GM21423 (cell line): ENCODE results near the gene TSHZ1.

Experiments used
- ATAC-seq: cut with Tn5 transposase; IDR thresholded peaks from one replicate; pipeline ENCODE4 v1.9.1; 2021; ENCODE audit warnings: mild to moderate bottlenecking, moderate library complexity; ENCODE audit not compliant: unreplicated experiment

Gene TSHZ1

DNA sequence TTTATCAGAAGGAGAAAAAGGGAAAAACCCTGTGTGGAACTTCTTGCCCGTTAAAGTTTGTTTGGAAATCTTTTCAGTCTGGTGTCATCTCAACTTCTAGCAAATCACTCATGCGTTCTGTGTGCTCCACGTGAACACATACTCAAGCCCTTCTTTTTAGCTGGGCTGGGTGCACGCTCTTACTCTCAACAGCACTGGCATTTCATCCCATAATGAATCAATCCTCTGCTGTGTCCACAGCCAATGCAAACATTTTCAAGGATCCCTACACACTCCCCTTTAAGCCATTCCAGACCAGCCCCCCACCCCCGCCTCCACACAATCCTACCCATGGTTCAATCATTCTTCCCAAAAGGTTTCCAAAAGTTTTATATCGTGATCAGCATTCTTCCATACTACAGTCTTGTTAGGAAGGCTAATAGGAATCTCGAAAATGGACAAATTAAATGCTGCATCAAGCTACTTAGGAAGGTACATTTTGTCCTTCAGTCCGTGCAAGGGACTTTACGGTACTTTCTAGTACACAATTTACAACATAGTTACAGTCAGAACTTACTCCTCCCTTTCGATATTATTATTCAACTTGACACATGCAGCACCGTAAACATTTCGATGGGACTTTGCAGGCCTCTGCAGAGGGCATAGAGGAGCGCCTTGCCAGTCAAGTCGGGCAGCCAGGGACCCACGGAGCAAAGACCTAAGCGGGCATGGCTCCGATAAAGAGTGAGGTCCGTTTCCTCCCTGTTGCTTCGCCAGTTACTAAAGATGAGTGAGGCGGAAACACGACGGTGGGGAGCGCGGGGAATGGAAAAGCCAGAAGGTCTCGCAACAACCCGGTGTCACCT is 3.1 kb upstream of the TSHZ1 start:
- no peak for ATAC-seq

DNA sequence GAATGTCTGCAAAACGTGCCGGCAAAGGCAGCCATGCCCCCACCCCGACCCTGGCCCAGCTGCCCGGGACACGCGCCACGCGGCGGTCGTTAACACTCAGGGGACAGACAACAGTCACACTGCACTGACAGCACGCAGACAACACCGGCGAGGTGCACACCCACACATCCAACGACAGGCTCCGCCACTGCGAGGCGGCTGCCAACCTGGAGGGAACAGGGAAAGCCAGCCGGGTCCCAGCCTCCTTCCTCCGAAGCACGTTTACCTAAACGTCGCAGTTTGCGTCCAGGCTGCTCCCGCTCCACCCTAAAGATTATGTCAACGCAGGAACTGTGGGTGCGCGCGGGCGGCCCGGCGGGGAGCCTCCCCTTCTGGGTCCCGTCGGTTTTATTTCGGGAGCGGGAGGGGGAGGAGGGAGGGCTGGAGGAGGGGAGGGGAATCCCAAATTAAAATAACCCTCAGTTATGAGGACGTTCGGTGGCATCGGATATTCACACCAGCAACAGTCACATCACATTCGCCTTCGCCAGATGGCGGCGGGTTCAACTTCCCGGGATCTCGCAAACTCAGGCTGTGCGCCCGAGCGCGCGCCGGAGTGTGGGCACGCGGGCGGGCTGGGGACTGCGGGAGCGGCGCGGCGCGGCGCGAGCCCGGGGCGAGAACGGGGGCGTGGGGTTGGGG is 2.3 kb upstream of the TSHZ1 start:
- ATAC-seq: peak; percentile 5

DNA sequence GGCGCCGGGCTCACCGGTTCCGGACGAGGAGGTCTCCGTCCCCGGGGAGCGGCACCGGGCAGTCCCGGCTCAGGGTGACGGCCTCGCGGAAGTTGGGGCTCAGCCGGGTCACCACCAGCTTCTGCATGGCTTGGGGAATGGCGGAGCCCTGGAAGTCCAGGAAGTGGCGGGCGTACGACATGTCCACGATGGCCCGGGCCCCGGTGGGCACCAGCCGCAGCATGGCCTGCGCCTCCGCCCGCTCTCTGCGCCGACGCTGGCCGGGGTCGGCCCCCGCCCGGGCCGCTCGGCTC is 1.8 kb upstream of the TSHZ1 start:
- ATAC-seq: no peak

DNA sequence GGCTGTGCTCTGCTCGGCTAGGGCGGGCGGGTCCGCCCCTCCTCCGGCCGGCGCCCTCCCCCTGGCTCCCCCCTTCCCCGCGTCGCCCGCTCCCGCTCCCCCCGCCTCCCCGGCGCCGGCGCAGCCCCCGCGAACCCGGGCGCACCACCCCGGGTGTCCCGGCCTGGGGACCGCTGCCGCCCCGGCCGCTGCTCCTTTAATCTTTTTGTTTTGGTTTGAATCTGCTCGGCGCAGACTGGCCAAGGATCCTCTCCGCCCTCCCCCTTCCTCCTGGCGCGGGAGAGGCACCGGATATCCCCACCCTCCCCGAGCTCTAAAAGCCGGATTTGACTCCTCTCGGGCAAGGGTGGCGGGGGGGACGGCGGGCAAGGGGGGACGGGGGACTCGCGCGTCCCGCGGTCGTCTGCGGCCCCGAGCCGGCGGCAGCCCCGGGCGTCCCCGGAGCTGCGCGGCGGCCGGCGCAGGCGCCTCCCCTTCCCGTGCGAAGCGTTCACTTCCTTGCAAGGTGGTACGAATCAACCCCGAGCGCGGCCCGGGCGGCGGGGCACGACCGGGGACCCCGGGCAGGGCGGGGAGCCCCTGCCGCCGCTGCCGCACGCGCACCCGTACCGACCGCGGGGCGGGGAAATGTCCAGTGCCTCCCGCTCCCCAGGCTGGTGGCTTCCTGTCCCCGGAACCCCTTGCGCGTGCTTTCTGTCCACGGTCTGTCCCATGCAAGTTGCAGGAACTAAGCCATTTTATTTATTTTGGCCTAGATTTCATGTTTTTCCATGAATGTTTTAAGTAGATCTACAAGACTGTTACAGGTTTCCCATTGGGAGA is 1.3 kb upstream of the TSHZ1 start, which contains the start of gene PTGR3:
PTGR3 (minus strand) TSS at position 11 of the 822 bp plus-strand sequence. CDS start 81 bp downstream, outside the sequence.
- peak; percentile 42 for ATAC-seq

DNA sequence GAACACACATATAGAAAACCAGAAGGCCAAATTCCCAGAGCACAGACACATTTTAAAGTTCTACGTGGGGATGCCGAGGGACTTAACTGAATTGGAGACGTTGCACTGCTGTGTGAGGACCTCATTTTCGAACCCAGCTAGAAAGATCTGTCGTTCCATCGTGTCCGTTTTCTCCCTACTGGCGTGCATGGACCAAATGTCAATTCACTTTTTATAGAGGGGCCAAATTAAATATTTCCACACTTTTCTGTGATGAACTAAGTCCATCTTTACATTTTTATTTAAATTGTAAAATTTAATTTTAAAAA is 692 bp upstream of the TSHZ1 start:
- ATAC-seq: no peak

DNA sequence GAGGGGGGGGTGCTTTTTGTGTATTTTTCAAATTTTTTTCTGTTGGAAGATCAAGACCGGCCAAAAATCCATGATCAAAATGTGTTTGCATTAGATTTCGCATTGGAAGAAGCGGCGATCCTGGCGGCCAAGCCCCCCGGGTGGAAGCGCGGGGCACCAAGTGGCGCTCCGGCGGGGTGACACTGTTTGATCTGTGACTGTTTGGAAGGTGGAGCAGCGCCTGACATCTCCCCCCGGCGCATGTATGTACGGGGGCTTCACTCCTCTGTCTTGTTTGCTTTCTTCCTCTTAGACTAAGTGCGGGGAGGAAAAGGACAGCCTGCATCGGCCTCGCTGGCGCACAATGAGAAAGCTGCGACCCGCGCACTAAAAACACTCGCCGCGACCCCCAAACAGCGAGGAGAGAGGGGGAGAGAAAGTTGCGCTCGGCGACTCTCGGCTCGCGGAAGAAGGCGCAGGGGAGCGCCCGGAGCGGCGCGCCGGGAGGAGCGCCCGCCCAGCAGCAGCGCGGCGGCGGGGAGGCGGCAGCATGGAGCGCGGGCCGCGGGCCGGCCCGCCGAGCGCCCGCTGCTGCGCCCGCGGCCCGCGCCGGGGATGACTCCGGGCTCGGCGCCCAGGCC is 515 bp downstream of the TSHZ1 start:
- ATAC-seq: no peak

DNA sequence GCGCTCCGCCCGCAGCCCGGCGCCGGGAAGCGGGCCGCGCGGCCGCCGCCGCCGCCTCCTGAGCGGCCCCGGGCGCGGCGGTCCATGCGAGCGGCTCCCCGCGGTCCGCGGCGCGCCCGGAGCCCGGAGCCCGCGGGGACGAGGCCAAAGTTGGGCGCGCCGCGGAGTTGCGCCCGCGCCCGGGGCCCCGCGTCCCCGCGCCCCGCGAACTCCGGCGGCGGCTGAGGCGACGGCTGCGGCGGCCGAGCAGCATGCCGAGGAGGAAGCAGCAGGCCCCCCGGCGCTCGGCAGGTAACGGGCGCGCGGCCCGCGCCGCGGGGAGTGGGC is 992 bp downstream of the TSHZ1 start:
- no peak for ATAC-seq

DNA sequence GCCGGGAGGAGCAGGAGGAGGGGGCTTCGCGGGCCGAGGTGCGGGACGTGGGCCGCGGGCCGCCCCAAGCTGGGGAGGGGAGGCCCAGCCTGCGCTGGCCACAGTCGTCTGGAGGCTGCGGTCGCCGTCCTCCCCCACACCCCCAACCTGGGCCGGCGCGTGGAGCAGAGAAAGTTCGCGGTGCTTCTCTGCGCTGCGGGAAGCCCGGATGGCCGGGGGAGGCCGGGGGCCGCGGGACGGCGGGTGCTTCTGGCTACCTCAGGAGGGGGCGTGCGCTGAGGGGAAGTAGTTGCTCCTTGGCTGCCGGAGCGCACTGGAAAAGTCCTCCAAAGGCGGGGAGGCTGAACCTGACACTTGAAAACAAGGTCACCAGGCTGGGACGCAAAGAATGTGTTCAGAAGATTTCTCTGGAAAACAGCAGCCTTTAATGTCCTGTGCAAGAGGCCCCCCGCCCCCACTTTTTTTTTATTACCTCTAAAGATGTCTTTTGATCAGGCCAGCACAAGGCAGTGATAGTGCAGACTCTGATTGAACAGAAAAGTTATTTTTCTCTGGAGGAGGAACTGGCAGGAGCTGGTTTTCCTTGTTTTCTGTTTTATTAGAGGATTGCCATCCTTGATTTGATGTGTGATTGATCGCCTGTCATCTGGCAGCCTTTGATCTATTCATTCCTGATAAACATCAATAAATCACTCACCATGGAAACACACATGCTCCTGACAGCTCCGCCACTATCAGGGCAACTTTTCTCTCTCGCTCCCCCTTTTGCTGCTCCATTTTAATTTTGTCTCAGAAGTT is 1.6 kb downstream of the TSHZ1 start:
- no peak for ATAC-seq

DNA sequence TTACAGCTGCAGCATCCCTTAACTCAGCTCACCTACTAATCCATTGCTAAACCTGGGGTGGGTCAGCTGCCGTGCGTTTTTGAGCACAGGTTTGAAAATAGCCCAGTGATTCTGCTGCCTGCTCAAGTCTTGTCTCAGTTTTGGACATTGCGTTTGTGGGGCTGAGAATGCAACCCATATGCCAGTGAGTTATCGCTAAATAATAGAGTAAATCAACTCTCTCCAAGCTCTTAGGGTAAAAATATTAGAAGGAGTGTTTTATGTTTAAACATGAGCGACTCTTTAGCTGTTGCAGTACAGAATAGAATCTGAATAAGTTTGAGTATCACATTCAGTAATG is 2.1 kb downstream of the TSHZ1 start:
- ATAC-seq: no peak

DNA sequence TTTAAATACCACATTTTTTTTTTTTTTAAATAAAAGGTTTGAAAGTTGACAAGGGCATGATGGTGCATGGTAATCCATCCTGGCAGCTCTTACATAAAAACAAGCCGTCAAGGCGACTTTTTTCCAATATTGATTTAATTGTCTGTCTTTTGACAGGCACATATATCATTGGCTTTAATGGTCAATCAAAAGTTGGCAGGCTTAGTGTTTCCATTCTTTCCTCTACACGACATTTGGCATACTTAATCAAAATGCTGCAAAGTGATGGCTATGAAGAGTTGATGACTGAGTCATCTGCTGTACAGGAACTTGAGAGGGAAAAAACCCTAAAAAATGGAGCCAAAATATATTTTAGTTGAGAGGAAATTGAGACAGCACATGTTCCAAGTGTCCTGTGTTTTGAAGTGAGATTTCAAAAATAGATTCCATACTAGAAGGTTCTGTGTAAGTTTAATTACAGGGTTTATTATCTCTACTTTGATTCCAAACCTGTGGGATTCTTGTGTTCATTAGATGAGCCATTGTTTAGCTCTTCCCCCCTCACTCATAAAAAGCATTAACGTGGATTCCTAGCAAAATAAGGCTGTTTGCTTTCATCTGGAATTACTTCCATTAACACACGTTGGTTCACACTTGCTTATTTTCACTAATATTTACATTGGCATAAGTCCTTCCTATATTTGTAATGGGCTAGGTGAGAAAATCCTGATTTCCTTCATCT is 3.2 kb downstream of the TSHZ1 start:
- no peak for ATAC-seq

DNA sequence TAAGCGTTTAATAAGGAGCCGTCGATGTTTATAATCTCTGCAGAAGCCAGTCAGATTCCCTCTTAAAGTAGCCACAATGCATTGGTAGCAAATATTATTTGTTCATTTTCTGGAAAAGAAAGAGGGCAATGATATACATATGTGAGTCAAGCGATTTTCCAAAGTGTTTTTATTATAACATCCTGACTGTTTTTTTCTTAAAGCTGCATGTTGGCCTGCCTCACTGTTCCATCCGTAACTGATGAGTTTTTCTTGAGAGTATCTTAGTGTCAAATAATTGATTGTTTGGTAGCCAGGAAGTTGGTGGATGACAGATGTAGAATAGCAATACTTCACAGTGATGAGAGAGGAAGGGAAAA is 3.7 kb downstream of the TSHZ1 start:
- ATAC-seq: no peak

DNA sequence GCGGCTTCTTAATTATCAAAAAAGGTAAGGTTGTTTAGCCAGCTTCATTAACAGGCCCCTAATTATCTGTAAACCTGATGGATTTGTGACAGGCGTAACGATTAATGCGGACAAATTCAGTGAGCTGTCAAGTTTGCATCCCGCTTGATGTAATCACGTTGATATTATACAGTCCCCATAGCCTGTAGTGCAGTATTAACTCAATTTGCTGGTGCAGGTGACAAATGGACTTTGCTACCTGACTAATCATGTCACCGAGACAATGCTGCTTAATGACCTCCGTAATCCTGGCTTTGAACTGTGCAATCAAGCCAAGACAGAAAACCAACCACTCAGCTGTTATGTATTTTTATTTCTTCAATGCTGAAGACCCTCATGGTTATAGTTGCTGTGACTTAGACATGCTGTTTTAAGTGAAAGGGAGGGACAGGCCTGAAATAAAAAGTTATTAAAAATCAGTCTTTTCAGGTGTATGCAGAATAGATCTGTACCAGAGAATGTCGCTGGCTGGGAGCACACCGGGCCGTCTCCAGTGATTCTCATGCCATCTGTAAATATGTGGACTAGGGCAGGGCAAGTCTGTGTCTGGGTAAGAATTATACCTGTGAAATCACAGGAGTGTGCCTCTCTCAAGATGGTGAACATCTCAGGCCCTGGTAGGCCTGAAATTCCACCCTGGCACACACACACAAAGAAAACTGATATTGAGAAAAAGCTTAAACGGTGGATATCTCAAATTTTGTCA is 4.3 kb downstream of the TSHZ1 start:
- ATAC-seq: no peak

DNA sequence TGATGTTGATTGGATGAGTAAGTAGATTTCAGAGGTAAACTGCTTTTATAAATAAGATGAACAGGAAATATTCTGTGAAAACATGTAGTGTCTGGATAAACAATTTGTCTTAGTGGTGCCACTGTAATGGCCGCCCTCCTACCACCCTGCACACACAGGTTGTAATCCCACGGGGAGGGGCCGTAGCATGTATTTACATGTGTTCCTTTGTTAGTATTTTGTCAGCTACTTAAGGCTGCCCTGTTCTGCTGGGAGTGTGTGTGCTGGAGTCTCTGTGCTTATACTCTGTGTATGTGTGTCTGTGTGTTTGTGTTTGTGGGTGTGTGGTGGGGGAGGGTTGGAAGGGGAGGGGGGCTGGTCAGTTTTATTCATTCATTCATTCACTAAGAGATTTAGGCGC is 5.1 kb downstream of the TSHZ1 start:
- no peak for ATAC-seq

DNA sequence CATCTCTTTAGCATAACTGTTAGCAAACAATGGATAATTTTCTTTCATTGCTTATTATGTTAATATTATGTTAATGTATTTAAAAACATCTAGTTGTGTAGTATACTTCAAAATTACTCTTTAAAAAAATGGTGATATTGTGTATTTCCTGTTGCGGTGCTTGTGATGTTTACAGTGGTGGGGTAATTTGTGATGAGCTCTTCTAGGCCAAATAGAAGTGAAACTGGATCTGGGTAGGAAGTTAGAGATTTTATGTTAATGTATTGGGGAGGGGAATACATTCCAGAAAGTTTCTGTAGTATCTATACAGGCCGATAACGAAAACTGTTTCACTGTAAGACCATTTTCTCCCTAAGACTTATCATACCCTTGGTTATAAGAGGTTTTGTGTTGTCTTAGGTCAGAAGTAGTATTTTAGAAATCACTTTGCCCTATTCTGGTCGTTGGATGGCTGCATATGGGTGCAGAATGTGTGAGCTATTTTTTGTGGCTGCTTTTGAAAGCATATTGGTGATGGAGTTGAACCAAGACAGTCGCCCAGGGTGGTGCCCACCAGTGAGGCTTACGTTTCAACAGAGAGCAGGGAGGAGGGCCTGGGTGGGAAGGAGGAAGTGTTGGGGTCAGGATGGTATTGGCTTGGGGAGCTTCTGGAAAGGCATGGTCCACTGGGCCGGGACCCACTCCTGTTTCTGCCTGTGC is 5.8 kb downstream of the TSHZ1 start:
- ATAC-seq: no peak

DNA sequence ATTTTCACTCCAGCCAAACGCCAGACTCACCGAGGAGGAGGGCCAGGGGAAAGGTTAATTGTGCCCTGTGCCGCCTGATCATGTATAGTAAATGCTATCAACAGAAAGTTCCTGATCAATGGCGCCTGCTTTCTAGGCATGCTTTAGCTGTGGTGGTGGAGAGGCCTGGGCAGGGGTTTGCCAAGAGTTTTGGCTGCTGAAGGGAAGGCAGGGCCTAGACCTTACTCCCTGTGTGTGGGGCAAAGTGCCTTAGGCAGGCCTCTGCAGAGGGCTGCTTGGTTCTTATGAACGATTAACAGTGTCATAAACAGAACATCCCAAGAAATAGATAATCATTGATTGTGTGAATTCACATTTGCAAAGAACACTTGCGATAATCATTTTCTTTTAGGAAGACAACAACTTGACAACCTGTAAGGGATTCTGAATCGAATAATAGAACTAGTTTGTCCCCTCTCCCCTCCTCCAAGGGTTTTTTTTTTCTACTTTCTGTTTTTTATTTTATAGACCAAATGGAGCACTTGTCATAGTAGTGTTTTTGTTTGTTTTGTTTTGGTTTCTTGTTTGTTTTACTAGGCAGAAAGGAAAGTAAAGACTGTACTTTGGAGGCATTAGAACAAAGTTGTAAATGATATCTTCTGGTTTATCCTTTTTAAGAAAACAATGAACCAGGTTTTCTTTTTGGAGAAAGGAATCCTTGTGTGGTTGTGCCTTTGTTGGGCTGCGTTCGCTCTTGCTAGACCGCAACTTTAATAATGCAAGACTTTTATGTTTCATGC is 6.5 kb downstream of the TSHZ1 start:
- no peak for ATAC-seq

DNA sequence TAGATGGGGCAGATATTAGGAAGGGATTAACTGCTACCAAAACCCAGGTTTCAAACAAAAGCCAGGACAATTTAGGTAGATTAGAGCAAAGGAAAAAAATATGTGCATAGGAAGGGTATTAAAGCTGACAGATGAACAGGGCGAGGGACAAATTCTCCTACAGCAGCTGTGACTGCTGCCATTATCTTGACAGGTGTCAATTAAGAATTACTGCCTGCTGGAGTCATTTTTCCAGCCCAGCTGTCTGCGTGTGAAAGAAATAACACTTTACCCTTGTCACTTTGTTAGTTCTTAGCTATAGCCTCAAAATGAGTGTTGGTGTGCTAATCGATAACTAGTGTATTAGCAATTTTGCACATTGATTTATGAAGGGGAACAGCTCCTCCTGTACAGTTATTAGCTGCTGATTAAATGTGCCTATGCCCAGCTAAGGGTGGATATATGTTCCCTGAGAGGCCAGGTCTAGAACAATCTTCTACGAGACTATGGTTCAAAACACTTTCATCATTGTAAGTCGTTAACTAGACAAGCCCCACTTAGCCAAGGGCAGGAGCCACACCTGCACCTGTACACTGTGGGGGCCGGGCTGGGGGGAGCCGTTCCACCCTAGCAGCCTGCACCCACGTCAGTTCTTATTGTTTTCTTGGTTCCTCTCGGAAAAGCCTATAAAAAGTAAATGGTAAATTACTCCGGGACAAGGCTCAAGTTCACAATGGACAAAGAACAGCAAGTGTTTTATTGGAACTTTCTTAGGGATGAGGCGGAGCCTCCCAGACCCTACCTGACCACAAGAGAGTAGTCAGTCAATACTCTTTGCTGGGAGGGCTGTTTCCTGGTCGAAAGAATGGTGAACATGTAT is 7.7 kb downstream of the TSHZ1 start:
- ATAC-seq: no peak

DNA sequence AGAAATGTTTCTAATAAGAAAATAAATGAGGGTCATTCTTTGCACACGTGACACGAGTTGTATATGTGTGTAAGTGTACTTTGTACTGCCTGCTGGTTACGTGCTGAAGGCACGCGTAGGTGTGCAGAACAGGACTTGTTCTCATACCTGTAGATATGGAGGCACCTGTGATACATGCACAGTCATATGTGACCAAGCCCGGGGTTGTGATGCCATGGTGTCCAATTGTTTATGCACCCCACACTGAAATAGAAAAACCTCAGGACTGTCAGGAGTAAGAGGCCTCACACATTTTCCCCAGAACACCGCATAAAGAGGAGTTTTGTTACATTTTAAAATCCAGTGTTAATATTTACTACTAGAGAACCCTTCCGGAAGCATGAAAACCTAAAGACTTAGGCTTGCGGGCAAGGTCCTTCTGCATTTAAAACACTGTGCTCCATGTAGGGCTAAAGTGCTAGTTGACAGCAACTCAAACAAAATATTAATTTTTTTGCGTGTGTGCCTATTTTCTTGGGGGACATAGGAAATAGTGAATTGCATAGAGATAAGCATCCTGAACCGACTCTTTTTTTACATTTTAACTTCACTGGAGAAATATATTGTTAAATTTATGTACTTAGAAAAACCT is 9.3 kb downstream of the TSHZ1 start:
- ATAC-seq: no peak
